ENCODE results near the gene KLHL29.

Gene KLHL29

DNA sequence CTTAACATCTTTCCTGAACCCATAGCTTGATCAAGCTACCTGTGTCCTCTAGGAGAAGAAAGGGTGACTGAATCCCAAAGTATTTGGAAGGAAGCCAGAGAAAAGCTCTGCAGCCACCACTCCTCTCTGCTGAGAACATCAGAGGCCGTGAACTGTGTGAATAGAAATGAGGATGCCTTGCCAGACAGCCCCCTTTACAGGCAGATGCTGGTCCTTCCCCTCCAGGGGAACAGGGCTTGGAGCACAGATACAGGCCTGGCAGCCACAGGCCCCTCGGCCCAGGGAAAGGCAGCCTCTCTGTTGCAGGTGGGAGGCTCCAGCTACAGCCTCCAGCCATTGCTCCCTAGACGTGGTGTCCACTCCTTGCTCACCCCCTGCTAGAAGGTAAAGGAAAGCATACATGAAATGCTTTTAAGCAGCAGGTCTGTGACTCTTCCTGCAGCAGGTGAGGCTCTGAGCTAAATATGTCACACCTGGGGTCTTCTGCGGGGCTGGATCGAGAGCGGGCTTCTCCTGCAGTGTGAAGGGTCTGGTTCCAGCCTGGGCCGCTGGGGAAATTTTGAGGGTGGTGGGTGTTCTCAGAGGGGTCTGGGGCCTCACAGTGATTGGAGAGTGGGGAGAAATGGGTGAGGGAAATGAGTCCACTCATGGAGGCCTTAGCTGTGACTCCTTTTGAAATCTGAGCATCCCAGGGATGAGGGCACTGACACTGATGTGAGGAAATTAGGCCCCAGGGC is 234.0 kb downstream of the KLHL29 start:
- Histone ChIP-seq H3K36me3 (ENCODE audit: control insufficient read depth, insufficient read depth, low read length) (no peaks in the 10 kb centered on the region), H3K27me3 (ENCODE audit: control insufficient read depth, insufficient read depth, low read length) (no peaks in the 10 kb centered on the region), H3K27ac (ENCODE audit: low read depth, low read length) (peak overlapping the region; percentile 96), H3K9ac (ENCODE audit: low read length) (no peak overlapping the region), H3K4me1 (ENCODE audit: control insufficient read depth, insufficient read depth, low read length) (peaks cover 62% of the 10 kb centered on the region), H3K4me3 (ENCODE audit: low read length) (no peak overlapping the region)

DNA sequence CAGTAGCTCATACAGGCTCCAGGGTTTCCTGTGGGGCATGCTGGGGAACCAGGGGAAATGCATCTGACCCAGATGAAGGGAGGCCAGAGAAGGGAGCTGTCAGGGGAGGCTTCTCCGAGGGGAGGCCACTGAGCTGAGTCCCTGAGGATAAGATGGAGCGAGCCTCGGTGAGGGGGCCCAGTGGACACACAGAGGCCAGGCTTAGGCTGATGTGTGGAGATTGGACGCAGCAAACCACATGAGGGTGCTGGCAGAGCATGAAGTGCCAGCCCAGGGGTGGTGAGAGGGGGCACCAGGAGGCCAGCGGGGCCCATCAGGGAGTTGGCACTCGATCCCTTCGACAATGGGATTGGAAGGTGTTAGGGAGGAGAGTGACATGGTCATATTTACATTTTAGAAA is 235.0 kb downstream of the KLHL29 start:
- H3K36me3 ChIP-seq (ENCODE audit: control insufficient read depth, insufficient read depth, low read length), result no peaks in the 10 kb centered on the region
- no peaks in the 10 kb centered on the region for H3K27me3 ChIP-seq (ENCODE audit: control insufficient read depth, insufficient read depth, low read length)
- H3K4me1 ChIP-seq (ENCODE audit: control insufficient read depth, insufficient read depth, low read length), result peaks cover 62% of the 10 kb centered on the region
- peak overlapping the region; percentile 96 for H3K27ac ChIP-seq (ENCODE audit: low read depth, low read length)
- H3K9ac ChIP-seq (ENCODE audit: low read length), result no peak overlapping the region
- H3K4me3 ChIP-seq (ENCODE audit: low read length), result no peak overlapping the region

DNA sequence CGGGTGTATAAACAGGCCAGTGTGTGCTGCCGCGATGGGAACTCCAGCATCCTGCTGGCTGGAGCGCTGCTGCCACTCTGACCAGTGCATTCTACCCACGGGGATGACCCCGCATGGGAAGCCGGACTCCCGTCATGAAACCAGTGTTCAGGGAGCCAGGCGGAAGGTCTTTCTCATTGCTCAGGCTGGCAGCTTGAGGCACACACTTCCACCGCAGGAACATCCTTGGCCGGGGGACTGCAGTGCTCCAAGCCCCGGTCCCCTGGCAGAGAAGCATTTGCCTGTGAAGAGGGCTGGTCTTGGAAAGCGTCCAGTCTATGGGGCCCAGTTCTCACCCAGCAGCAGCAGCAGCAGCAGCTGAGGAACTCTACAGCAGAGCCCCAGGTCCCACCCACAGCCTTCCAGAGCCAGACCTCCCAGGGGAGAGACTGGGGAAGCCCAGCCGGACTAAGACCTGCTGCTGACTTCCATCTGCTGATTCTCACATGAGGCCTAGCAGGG is 235.9 kb downstream of the KLHL29 start:
- peak overlapping the region; percentile 96 for H3K27ac ChIP-seq (ENCODE audit: low read depth, low read length)
- H3K27me3 ChIP-seq (ENCODE audit: control insufficient read depth, insufficient read depth, low read length), result no peaks in the 10 kb centered on the region
- H3K9ac ChIP-seq (ENCODE audit: low read length), result no peak overlapping the region
- H3K36me3 ChIP-seq (ENCODE audit: control insufficient read depth, insufficient read depth, low read length), result no peaks in the 10 kb centered on the region
- H3K4me3 ChIP-seq (ENCODE audit: low read length), result no peak overlapping the region
- peaks cover 57% of the 10 kb centered on the region for H3K4me1 ChIP-seq (ENCODE audit: control insufficient read depth, insufficient read depth, low read length)

DNA sequence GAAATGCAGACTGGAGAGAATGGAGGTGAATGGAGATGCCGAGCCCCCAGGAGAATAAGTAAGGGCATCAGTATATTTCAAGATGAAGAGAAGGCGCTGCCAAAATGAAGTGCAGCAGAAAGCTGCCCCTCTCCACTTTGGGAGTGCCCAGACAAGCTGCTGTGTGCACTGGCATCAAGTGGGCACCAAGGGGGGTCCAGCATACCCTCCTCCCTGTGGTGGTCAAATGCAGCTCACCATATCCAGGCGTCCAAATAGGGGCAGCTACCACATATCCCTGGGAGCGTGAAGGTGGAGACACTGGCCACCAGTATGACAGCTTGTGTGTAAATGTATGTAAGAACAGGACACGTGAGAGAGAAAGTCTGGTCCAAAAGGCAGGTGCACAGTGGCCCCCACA is 236.6 kb downstream of the KLHL29 start:
- H3K36me3 ChIP-seq (ENCODE audit: control insufficient read depth, insufficient read depth, low read length), result no peaks in the 10 kb centered on the region
- H3K27me3 ChIP-seq (ENCODE audit: control insufficient read depth, insufficient read depth, low read length), result no peaks in the 10 kb centered on the region
- H3K4me3 ChIP-seq (ENCODE audit: low read length), result no peak overlapping the region
- no peak overlapping the region for H3K9ac ChIP-seq (ENCODE audit: low read length)
- H3K4me1 ChIP-seq (ENCODE audit: control insufficient read depth, insufficient read depth, low read length), result peaks cover 50% of the 10 kb centered on the region
- H3K27ac ChIP-seq (ENCODE audit: low read depth, low read length), result peak overlapping the region; percentile 96

DNA sequence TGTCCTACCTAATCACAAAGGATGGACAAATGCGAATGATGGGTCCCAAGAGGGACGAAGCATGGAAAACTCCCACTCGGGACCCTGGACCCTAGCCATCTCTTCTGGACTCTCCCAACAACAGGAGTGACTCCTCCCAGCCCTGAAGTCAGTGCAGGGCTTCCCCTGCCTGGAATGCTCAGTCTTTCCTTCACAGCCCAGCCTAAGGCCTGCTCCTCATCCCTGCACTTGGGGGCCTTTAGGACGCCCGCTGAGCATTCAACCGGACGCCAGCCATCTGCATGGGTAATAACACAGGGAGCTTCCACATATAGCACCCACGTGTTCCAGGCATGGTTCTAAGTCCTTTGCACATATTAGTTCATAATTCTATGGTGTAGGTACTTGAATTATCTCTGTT is 237.5 kb downstream of the KLHL29 start:
- Histone ChIP-seq H3K27ac (ENCODE audit: low read depth, low read length) (peak overlapping the region; percentile 96), H3K36me3 (ENCODE audit: control insufficient read depth, insufficient read depth, low read length) (no peaks in the 10 kb centered on the region), H3K4me1 (ENCODE audit: control insufficient read depth, insufficient read depth, low read length) (peaks cover 43% of the 10 kb centered on the region), H3K4me3 (ENCODE audit: low read length) (no peak overlapping the region), H3K27me3 (ENCODE audit: control insufficient read depth, insufficient read depth, low read length) (no peaks in the 10 kb centered on the region), H3K9ac (ENCODE audit: low read length) (no peak overlapping the region)

DNA sequence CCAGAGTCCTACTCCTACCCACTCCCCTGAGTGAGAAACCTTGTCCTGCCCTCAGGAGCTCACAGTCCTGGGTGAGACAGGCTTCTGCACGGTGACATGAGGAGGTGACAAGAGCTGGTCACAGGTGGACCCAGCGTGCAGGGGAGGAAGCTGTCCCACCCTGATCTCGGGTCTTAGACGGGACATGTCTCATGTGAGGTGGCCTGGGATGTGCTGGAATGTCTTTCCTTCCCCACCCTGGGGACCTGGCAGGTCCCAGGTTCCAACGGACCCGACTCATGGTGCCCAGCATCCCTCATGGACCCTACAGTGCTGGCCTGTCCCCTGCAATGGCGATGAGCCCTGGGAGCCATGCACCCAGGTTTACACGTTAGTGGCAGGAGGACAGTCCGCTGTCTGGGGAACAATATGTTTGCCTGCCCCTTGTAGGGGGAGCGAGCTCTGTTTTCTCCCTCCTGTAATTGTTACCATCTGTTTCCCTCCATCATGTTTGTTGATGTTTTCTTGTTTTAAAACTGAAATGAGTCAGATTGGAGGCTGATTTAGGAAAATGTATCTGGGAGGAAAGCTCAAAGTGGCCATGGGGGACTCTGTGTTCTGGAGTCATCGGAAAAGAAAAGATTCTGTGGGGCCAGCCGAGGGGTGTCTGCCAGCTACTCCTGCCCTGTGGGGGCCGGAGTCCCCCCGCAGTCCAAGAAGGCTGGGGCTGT is 238.1 kb downstream of the KLHL29 start:
- H3K9ac ChIP-seq (ENCODE audit: low read length), result no peak overlapping the region
- no peaks in the 10 kb centered on the region for H3K27me3 ChIP-seq (ENCODE audit: control insufficient read depth, insufficient read depth, low read length)
- H3K27ac ChIP-seq (ENCODE audit: low read depth, low read length), result peak overlapping the region; percentile 96
- H3K4me1 ChIP-seq (ENCODE audit: control insufficient read depth, insufficient read depth, low read length), result peaks cover 39% of the 10 kb centered on the region
- H3K36me3 ChIP-seq (ENCODE audit: control insufficient read depth, insufficient read depth, low read length), result no peaks in the 10 kb centered on the region
- no peak overlapping the region for H3K4me3 ChIP-seq (ENCODE audit: low read length)

DNA sequence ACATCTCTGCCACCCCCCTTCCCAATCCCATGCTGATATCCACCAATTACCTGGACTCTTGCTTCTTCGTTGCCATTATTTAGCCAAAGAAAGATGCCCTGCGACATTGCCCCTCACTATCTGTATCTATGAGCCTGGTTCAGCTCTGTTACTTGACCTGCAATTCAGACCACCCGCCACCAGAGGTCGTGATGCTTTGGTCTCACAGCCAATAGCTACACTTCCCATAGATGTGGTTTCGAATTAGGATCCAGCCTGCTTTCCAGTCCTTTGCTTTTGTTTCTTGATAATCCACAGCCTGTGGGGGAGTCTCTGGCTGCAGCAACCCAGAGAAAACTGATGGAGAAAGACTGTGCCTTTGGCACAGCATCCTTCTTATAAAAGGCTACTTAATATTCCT is 239.4 kb downstream of the KLHL29 start:
- Histone ChIP-seq H3K4me1 (ENCODE audit: control insufficient read depth, insufficient read depth, low read length) (peaks cover 27% of the 10 kb centered on the region), H3K27ac (ENCODE audit: low read depth, low read length) (no peak overlapping the region), H3K4me3 (ENCODE audit: low read length) (no peak overlapping the region), H3K36me3 (ENCODE audit: control insufficient read depth, insufficient read depth, low read length) (no peaks in the 10 kb centered on the region), H3K27me3 (ENCODE audit: control insufficient read depth, insufficient read depth, low read length) (no peaks in the 10 kb centered on the region), H3K9ac (ENCODE audit: low read length) (no peak overlapping the region)

DNA sequence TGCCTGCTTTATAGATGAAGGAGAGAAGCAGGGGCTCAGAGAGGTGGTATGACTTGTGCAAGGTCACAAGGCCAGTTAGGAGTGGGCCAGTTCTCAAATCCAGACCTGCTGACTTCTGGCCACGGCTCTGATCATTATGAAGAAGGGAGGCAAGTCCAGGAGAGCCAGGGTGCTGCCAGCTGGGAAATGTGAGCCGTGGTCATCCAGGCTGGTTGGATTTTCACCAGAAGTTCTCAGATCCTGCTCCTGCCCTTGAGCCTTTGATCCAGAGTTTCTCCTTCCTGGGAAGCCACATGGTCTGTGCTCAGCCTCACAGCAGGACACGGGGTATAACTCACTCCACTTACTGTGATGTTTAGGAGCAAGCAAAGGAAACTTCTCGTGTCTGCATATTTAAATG is 239.9 kb downstream of the KLHL29 start:
- peaks cover 22% of the 10 kb centered on the region for H3K4me1 ChIP-seq (ENCODE audit: control insufficient read depth, insufficient read depth, low read length)
- H3K27me3 ChIP-seq (ENCODE audit: control insufficient read depth, insufficient read depth, low read length), result no peaks in the 10 kb centered on the region
- H3K9ac ChIP-seq (ENCODE audit: low read length), result no peak overlapping the region
- no peaks in the 10 kb centered on the region for H3K36me3 ChIP-seq (ENCODE audit: control insufficient read depth, insufficient read depth, low read length)
- no peak overlapping the region for H3K4me3 ChIP-seq (ENCODE audit: low read length)
- H3K27ac ChIP-seq (ENCODE audit: low read depth, low read length), result no peak overlapping the region

DNA sequence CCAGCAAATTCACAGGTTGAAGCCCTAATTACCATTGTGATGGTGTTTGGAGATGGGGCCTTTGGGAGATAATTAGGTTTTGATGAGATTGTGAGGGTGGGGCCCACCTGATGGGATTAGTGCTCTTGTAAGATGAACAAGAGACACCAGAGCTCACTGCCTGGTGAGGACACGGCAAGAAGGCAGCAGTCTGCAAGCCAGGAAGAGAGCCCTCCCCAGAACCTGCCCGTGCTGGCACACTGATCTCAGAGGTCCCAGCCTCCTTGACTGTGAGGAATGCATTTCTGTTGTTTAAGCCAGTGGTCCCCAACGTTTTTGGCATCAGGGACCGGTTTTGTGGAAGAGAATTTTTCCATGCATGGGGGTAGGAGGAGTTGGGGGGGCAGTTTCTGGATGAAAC is 240.7 kb downstream of the KLHL29 start:
- Histone ChIP-seq H3K9ac (ENCODE audit: low read length) (no peak overlapping the region), H3K27ac (ENCODE audit: low read depth, low read length) (no peak overlapping the region), H3K4me1 (ENCODE audit: control insufficient read depth, insufficient read depth, low read length) (peaks cover 14% of the 10 kb centered on the region), H3K4me3 (ENCODE audit: low read length) (no peak overlapping the region), H3K36me3 (ENCODE audit: control insufficient read depth, insufficient read depth, low read length) (no peaks in the 10 kb centered on the region), H3K27me3 (ENCODE audit: control insufficient read depth, insufficient read depth, low read length) (no peaks in the 10 kb centered on the region)

DNA sequence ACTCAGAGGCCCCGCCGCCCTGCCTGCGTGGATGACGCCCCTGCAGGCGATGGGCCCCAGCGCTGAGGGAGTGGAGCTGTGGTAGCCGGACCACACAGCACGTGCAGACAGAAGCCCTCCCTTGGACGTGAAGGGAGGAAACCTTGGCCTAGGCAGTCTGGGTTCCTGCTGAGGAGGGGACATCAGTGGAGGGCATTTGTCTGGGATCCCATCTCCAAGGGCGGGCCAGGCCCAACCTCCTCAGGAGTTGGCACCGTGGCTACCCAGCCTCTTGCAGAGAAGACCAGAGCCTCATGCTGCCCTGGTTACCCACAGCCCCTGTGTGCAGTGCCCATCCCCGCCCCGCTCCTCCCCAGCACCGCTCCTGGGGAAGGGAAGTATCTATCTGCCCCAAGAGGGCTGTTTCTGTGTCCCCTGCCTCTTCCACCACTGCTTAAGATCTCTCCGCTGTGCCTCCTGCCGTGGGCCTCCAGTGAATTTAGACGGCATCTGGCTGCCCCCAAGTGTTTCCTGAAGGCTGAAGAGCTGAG is 241.8 kb downstream of the KLHL29 start:
- peaks cover 3% of the 10 kb centered on the region for H3K4me1 ChIP-seq (ENCODE audit: control insufficient read depth, insufficient read depth, low read length)
- no peak overlapping the region for H3K27ac ChIP-seq (ENCODE audit: low read depth, low read length)
- H3K4me3 ChIP-seq (ENCODE audit: low read length), result no peak overlapping the region
- no peak overlapping the region for H3K9ac ChIP-seq (ENCODE audit: low read length)
- no peaks in the 10 kb centered on the region for H3K36me3 ChIP-seq (ENCODE audit: control insufficient read depth, insufficient read depth, low read length)
- H3K27me3 ChIP-seq (ENCODE audit: control insufficient read depth, insufficient read depth, low read length), result no peaks in the 10 kb centered on the region

DNA sequence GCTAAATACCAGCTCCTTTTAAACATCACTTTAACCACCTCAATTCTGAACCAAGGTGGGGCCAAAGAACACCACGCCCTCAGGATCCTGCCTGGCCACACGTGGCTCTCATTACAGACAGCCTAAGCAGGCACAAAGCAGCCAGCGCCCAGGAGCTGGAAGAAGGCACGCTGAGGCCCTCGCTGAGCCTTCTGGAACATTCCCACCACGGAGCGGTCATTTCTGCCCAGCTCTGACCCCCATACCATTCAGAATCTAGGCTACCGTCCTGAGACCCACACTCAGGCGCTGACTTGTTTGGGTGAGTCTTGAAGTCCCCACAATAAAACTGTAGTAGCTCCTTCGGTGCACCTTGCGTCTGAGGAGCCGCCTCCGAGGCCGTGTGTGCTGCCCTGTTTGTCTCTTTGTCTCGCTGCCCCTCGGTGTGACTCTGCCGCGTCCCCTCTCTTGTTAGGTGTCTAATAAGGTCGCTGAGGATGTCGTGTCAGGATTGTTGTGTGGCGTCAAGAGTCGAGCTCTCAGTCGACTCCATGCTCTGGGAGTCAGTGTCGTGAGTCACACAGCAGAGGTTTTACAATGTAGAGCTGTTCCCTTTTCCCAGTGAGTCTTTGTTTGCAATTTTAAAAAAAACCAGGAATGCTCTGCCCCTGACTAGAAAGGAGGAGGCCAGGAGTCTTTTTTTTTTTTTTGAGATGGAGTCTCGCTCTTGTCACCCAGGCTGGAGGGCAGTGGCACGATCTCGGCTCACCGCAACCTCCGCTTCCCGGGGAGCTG is 242.4 kb downstream of the KLHL29 start:
- Histone ChIP-seq H3K4me1 (ENCODE audit: control insufficient read depth, insufficient read depth, low read length) (no peaks in the 10 kb centered on the region), H3K36me3 (ENCODE audit: control insufficient read depth, insufficient read depth, low read length) (no peaks in the 10 kb centered on the region), H3K27ac (ENCODE audit: low read depth, low read length) (no peak overlapping the region), H3K4me3 (ENCODE audit: low read length) (no peak overlapping the region), H3K9ac (ENCODE audit: low read length) (no peak overlapping the region), H3K27me3 (ENCODE audit: control insufficient read depth, insufficient read depth, low read length) (no peaks in the 10 kb centered on the region)
